Stimulated activated naive CD8-positive, alpha-beta T cell treated with anti-CD3 and anti-CD28 coated beads, Interleukin-15, Interleukin-2, amounts not matched to agents 100 U/mL and 50 U/mL, for 24 hours (primary cell): ENCODE results near the gene TRIM65.

Experiments used
- ATAC-seq: fragments of 150-1000 bp; cut with Tn5 transposase; one replicate; pipeline ENCODE4 v1.10.0; 2021
- DNase-seq: peaks from one replicate; pipeline ENCODE4 v3.0.0; 2021

The TRIM65 gene

GRCh38 chr17:75917141-75917916, 20.6 kb upstream of the TRIM65 start:
- no peak for ATAC-seq
- no peak for DNase-seq

GRCh38 chr17:75915268-75915667, 18.5 kb upstream of the TRIM65 start:
- ATAC-seq (no peak), DNase-seq (no peak)

GRCh38 chr17:75914643-75915267, 18.0 kb upstream of the TRIM65 start:
- ATAC-seq (no peak), DNase-seq (no peak)

GRCh38 chr17:75913537-75914210, 16.9 kb upstream of the TRIM65 start:
- DNase-seq (no peak), ATAC-seq (no peak)

GRCh38 chr17:75910699-75911098, 13.9 kb upstream of the TRIM65 start:
- ATAC-seq (no peak), DNase-seq (no peak)

GRCh38 chr17:75909812-75910274, 13.1 kb upstream of the TRIM65 start:
- no peak for ATAC-seq
- no peak for DNase-seq

- no peak for ATAC-seq
- DNase-seq, result no peak
Observed at GRCh38 chr17:75909051-75909811, 12.5 kb upstream of the TRIM65 start.

- no peak for DNase-seq
- no peak for ATAC-seq
Observed at GRCh38 chr17:75908201-75908600, 11.4 kb upstream of the TRIM65 start.

- ATAC-seq (no peak), DNase-seq (no peak)
Observed at GRCh38 chr17:75906143-75906884, 9.6 kb upstream of the TRIM65 start.

- DNase-seq (peak; percentile 96), ATAC-seq (peak; percentile 99)
Observed at GRCh38 chr17:75904749-75905521, 8.2 kb upstream of the TRIM65 start, which contains the start of gene MRPL38. Gene MRPL38, minus strand, starts transcription at chr17:75904884. Its CDS starts 9 bp downstream, at chr17:75904875.

GRCh38 chr17:75902406-75902805, 5.7 kb upstream of the TRIM65 start:
- DNase-seq (no peak), ATAC-seq (no peak)

- DNase-seq (no peak), ATAC-seq (no peak)
Observed at GRCh38 chr17:75901727-75902126, 5.0 kb upstream of the TRIM65 start.

GRCh38 chr17:75900691-75901533, 4.2 kb upstream of the TRIM65 start:
- no peak for ATAC-seq
- no peak for DNase-seq

GRCh38 chr17:75899767-75900468, 3.2 kb upstream of the TRIM65 start:
- DNase-seq (no peak), ATAC-seq (no peak)

- DNase-seq (no peak), ATAC-seq (no peak)
Observed at GRCh38 chr17:75899353-75899752, 2.6 kb upstream of the TRIM65 start.

- ATAC-seq, result no peak
- DNase-seq, result no peak
Observed at GRCh38 chr17:75898791-75899190, 2.0 kb upstream of the TRIM65 start.

- DNase-seq (no peak), ATAC-seq (no peak)
Observed at GRCh38 chr17:75898065-75898464, 1.3 kb upstream of the TRIM65 start.

- no peak for DNase-seq
- ATAC-seq, result no peak
Observed at GRCh38 chr17:75897160-75898019, 639 bp upstream of the TRIM65 start.
